ENCODE measurements around the gene TM9SF2.

DNA sequence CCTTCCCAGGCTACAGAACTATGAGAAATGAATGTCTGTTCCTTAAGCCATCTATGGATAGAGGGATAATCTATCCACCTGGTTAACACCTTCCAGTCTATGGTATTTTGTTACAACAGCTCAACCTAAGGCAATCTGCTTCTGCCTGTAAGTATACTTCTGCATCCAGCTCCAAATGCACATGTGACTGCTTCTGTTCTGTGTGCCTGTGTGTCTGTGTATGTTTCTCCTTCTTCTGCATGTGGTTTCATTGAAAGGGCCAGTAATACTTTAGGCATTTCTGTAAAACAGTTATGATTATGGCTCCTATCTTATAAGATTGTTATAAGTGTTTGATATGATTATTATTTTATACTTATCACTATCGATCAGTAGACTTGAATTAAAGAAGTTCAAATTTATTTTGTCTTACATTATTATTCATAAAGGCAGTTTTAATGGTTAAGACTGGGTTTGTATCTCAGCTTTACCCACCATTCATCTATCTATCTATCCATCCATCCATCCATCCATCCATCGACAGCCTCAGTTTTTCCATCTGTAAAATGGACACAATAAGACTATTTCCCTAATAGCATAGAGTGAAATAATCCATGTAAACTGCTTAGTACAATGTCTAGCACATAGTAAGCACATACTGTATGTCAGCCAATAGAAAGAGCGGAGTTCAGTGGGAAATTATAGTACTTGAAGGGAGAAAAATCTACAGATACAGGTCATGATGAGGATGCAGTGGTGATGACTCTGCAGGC, 37.5 kb upstream of the TM9SF2 start:
- TF ChIP-seq, protein P1, sequence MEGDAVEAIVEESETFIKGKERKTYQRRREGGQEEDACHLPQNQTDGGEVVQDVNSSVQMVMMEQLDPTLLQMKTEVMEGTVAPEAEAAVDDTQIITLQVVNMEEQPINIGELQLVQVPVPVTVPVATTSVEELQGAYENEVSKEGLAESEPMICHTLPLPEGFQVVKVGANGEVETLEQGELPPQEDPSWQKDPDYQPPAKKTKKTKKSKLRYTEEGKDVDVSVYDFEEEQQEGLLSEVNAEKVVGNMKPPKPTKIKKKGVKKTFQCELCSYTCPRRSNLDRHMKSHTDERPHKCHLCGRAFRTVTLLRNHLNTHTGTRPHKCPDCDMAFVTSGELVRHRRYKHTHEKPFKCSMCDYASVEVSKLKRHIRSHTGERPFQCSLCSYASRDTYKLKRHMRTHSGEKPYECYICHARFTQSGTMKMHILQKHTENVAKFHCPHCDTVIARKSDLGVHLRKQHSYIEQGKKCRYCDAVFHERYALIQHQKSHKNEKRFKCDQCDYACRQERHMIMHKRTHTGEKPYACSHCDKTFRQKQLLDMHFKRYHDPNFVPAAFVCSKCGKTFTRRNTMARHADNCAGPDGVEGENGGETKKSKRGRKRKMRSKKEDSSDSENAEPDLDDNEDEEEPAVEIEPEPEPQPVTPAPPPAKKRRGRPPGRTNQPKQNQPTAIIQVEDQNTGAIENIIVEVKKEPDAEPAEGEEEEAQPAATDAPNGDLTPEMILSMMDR (conservative IDR thresholded peaks at IDR 0.05), result no peak
- TF ChIP-seq ZFX (IDR thresholded peaks at IDR 0.05), result no peak

Measured in C4-2B (cell line).